GM21619 (cell line): ENCODE data around the gene ELP4.

Experiments used
- ATAC-seq: cut with Tn5 transposase; IDR thresholded peaks from one replicate; pipeline ENCODE4 v1.9.1; 2021; ENCODE audit not compliant: unreplicated experiment

The ELP4 gene

GRCh38 chr11:31821235-31821764 lies 311.7 kb downstream of the ELP4 start:
- no peak for ATAC-seq

GRCh38 chr11:31821766-31822165 lies 312.2 kb downstream of the ELP4 start:
- no peak for ATAC-seq

- ATAC-seq = no peak
Observed at GRCh38 chr11:31822175-31822926, 312.8 kb downstream of the ELP4 start.

- ATAC-seq = no peak
Observed at GRCh38 chr11:31822927-31823643, 313.5 kb downstream of the ELP4 start.

GRCh38 chr11:31823644-31824331 lies 314.2 kb downstream of the ELP4 start:
- ATAC-seq = no peak

- no peak for ATAC-seq
Observed at GRCh38 chr11:31824332-31824878, 314.8 kb downstream of the ELP4 start.

GRCh38 chr11:31824879-31825837 lies 315.6 kb downstream of the ELP4 start:
- ATAC-seq = no peak

GRCh38 chr11:31825838-31826484 lies 316.4 kb downstream of the ELP4 start:
- no peak for ATAC-seq

GRCh38 chr11:31826536-31827438 lies 317.2 kb downstream of the ELP4 start:
- ATAC-seq = no peak

- ATAC-seq = no peak
Observed at GRCh38 chr11:31827455-31828206, 318.1 kb downstream of the ELP4 start.

- ATAC-seq = no peak
Observed at GRCh38 chr11:31828217-31828616, 318.6 kb downstream of the ELP4 start.

- no peak for ATAC-seq
Observed at GRCh38 chr11:31830406-31830805, 320.8 kb downstream of the ELP4 start.

GRCh38 chr11:31834237-31834636 lies 324.7 kb downstream of the ELP4 start:
- ATAC-seq = no peak
